ENCODE results near the gene TMEM263. TPM values are rescaled to one million over a fixed set of nuclear protein-coding genes. Genes with fewer than 3 reads are reported as not detected.

TMEM263 gene
- total RNA-seq (2022; extraction: Qiagen RNA extraction): 24.8 to 31.8 TPM (median 30.7 TPM) in 5 replicates

DNA sequence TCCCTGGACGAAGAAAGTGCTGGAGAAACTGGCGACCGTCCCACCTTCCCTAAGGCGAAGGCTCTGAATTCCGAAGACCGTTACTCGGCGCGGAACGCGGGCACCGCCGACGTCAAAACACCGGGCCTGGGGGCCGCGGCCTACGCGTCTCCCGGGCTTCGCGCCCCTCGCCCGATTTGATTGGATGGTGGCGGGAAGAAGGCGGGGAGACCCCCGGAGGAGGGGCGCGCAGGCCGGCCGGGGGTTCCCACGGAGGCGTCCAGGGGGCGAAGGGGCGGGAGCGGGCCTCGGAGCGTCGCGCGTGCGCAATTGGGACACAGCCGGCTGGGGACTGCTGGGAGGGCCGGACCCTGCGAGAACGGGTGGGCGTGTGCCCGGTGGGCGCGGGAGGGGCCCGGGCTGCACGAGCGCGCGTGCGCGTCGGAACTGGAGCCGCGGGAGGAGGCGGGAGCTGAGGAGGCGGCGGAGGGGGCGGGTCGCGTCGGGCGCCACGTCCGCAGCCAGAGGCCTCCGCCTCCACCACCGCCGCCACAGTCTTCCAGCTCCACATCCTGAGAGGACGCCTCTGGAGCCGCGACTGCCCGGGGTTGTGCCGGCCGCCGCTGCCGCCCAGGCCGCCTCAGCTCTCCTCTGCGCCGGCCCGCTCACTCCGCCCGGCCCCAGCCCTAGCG lies at the start of gene TMEM263:
TMEM263 (plus strand) TSS at position 531 of the 671 bp plus-strand sequence. CDS start 11,210 bp downstream, outside the sequence.

DNA sequence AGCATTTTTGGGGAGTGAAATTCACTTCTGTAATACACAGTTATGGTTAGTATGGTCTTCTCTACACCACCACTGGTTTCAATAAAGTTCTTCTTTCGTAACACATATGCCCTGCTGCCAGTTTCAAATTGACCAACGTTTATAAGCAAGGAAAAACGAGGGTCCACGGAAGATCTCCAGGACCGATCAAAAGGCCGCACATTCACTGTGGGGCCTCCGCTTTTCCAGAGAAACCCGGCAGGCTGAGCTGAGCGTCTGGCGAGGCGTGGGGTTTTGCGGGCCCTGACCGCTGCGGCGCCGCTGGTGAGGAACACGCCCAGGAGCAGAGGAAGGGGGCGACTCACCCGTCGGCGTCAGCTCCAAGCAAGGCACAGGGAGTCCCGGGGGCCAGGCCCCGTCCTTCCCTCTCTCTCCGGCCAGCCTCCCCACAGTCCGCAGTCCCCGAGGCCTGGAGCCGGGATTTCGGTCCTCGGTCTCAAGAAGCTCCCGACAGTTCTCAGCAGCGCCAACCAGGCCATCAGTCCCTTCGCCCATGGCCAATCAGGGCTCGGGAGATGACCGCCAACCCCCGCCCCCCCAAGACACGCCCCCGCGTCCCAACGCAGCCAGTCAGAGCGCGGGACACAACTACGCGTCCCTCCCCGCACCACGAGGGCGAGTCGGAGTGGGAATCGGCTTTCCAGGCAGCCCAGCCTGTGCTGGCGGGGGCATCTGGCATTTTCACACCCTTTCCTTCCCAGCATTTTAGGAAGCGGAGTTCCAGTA lies 31.1 kb downstream of the TMEM263 start, which contains the start of gene MTERF2:
MTERF2 (minus strand) TSS at position 522 of the 765 bp plus-strand sequence. CDS start 8,432 bp downstream, outside the sequence.

Other genes starting within 250 kb of the TMEM263 start
- gene RIC8B, start 181.2 kb upstream of the TMEM263 start, total RNA-seq (2022; extraction: Qiagen RNA extraction): 7.9 to 9.8 TPM (median 9.3 TPM) in 5 replicates
- gene MTERF2, start 31.2 kb downstream of the TMEM263 start, total RNA-seq (2022; extraction: Qiagen RNA extraction): 4.2 to 4.9 TPM (median 4.6 TPM) in 5 replicates
- 20.7 to 26.4 TPM (median 22.5 TPM) in 5 replicates for gene CRY1, start 137.6 kb downstream of the TMEM263 start, total RNA-seq (2022; extraction: Qiagen RNA extraction)